GOT3 (cell line): ENCODE measurements around the gene C1QTNF9B.

Source experiments
- DNase-seq: peaks from one replicate; lab custom pipeline; 2025; ENCODE audit warnings: mixed read lengths; lab: John Stamatoyannopoulos, UW

Gene C1QTNF9B

GRCh38 chr13:23858546-23858945 is 38.8 kb downstream of the C1QTNF9B start:
- DNase-seq = no peak

- DNase-seq = no peak
Measured at GRCh38 chr13:23856008-23856750, 41.1 kb downstream of the C1QTNF9B start.

GRCh38 chr13:23855360-23855759 is 41.9 kb downstream of the C1QTNF9B start:
- no peak for DNase-seq

GRCh38 chr13:23852351-23852750 is 45.0 kb downstream of the C1QTNF9B start:
- DNase-seq = no peak

- no peak for DNase-seq
Measured at GRCh38 chr13:23851106-23851505, 46.2 kb downstream of the C1QTNF9B start.

GRCh38 chr13:23850134-23850533 is 47.2 kb downstream of the C1QTNF9B start:
- DNase-seq = no peak

GRCh38 chr13:23849670-23850069 is 47.6 kb downstream of the C1QTNF9B start:
- DNase-seq = no peak

- DNase-seq = no peak
Measured at GRCh38 chr13:23848646-23849141, 48.6 kb downstream of the C1QTNF9B start.

GRCh38 chr13:23848019-23848418 is 49.3 kb downstream of the C1QTNF9B start:
- no peak for DNase-seq

GRCh38 chr13:23847497-23847896 is 49.8 kb downstream of the C1QTNF9B start:
- no peak for DNase-seq

- no peak for DNase-seq
Measured at GRCh38 chr13:23845105-23845725, 52.1 kb downstream of the C1QTNF9B start.

GRCh38 chr13:23844132-23844531 is 53.2 kb downstream of the C1QTNF9B start:
- DNase-seq = no peak

- no peak for DNase-seq
Measured at GRCh38 chr13:23843436-23843835, 53.9 kb downstream of the C1QTNF9B start.

- no peak for DNase-seq
Measured at GRCh38 chr13:23842406-23842805, 54.9 kb downstream of the C1QTNF9B start.
